Epithelial cell of proximal tubule (primary cell): Measurements from ENCODE around the gene LSS. TPM values are rescaled to one million over a fixed set of nuclear protein-coding genes. Genes with fewer than 3 reads are reported as not detected.

Experiments
- DNase-seq: peaks from one replicate; pipeline ENCODE4 v3.0.0-alpha.2; 2011; ENCODE audit warnings: low read depth
- H3K4me3 ChIP-seq: 2 replicates; pipeline ENCODE4 v1.5.1; 2011; ENCODE audit warnings: low read depth, mild to moderate bottlenecking, low read length
- total RNA-seq: library from RNA; depleted of rRNA; stranded (reverse); fragments of >200 nt; gene quantifications from 2 replicates; pipeline ENCODE4 v1.2.3, GENCODE V29; 2015
- TF ChIP-seq, protein P1 (sequence below): conservative IDR thresholded peaks from 2 replicates; pipeline ENCODE4 v1.5.1; 2012; ENCODE audit warnings: low read depth, mild to moderate bottlenecking, low read length

The LSS gene
- total RNA-seq, 1 donor from 2014 or later = 32.0 TPM

DNA sequence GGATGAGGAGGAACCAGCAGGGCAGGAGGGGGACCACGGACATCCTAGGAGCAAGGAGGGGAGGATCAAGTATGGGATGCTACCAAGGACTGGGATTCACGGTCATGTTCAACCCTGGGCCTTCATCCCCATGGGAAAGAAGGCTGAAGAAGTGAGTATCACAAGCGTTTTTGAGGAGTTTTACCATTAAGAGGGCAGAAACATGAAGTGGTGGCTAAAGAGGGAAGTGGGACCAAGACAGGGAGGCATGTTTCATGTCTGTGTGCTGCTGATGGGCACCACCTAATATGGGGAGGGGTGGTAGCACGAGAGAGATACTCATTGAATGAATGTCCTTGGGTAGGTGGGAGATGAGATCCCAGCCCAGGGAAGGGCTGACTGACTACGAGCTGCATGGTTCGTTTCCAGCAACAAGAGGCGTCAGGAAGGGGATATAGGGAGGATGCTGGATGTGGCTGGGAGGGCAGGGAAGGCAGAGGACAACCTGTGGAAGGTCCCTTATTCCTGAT, 11.3 kb upstream of the LSS start:
- no peak for DNase-seq
- TF ChIP-seq, protein P1, sequence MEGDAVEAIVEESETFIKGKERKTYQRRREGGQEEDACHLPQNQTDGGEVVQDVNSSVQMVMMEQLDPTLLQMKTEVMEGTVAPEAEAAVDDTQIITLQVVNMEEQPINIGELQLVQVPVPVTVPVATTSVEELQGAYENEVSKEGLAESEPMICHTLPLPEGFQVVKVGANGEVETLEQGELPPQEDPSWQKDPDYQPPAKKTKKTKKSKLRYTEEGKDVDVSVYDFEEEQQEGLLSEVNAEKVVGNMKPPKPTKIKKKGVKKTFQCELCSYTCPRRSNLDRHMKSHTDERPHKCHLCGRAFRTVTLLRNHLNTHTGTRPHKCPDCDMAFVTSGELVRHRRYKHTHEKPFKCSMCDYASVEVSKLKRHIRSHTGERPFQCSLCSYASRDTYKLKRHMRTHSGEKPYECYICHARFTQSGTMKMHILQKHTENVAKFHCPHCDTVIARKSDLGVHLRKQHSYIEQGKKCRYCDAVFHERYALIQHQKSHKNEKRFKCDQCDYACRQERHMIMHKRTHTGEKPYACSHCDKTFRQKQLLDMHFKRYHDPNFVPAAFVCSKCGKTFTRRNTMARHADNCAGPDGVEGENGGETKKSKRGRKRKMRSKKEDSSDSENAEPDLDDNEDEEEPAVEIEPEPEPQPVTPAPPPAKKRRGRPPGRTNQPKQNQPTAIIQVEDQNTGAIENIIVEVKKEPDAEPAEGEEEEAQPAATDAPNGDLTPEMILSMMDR = no peak
- H3K4me3 ChIP-seq = no peak overlapping the region

DNA sequence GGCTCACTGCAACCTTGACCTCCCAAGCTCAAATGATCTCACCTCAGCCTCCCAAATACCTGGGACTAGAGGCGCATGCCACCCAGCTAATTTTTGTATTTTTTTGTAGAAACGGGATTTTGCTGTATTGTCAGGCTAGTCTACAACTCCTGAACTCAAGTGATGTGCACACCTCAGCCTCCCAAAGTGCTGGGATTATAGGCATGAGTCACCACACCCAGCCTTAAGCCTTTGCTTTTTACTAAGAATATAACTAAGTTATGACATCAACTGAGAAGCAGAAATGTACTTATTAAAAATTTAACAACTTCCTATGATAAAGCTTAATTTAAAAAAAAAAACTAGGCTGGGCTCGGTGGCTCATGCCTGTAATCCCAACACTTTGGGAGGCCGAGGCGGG, 8.9 kb upstream of the LSS start:
- H3K4me3 ChIP-seq = no peak overlapping the region
- TF ChIP-seq, protein P1 = no peak
- no peak for DNase-seq

DNA sequence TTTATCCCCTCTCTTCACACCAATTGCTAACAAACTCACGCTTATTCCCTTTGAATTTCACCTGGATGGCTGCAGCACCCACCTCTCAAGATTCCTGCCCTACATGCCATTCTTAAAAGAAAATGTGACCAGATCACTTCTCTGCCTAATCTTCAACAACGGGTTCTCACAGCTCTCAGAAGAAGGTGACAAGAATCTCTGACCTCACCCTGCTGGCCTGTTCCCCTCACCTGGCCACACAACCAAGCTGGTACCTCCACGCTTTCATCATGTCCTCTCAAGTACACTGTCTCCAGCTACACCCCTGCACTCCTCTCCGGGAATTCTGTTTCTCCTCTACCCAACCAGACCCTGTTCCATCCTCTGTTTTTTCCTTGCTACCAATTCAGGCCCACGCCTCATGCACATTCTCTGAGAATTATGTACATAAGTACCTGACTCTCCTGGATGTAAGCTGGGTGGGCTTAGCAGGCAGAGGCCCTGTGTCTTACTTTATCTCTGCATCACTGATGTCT, 5.9 kb upstream of the LSS start:
- H3K4me3 ChIP-seq = no peak overlapping the region
- no peak for DNase-seq
- TF ChIP-seq, protein P1 = no peak

DNA sequence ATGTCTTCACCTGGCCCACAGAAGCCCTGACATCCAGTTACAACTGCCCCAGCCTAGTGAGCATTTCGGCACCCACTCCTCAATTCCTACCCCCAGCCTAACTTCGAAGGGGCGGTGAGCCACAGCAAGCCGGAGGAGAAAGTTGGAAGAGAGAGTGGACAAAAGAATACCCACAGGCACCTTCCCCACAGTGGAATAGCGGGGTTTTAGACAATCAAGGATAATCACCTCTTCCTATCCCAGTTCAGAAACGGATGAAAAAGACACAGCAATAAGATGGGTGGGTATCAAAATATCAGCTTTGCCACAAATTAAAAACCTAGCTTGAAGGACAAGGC, 1.3 kb upstream of the LSS start:
- TF ChIP-seq, protein P1 = no peak
- peak overlapping the region; percentile 66 for H3K4me3 ChIP-seq
- no peak for DNase-seq

DNA sequence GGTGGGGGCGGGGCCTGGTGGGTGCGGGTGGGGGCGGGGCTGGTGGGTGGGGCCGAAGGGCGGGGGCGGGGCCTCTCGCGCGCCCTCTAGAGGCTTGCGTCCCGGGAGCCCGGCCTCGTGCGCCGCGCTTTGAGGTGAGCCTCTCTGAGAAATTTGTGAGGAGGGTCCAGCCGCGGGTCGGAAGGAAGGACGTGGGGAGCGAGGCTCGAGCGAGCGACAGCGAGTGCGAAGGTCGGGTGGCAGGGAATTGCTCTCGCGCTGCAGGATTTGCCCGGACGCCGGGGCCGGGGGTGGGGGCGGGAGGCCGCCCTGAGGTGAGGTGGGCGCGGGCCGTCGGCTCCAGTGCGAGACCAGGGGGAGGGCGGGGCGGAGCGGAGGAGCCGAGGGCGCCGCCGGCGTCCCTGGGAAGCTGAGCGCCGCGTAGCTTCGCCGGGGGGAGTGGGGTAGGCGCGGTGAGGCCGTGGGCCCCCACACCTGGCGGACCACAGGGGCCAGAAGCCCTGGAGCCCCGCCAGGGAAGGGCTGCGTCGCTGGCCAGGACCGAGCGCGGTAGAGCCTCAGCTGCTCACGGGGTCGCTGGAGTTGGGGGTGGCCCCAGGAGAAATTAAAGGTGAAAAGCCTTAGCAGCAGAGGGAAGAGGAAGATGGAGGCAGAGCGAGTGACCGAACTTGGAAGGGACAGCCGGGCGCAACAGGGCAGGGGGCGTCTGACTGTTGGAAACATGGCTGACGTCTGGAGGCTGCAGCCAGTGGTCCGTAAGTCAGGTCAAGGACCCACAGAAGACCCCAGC, 754 bp upstream of the LSS start:
- H3K4me3 ChIP-seq = peak overlapping the region; percentile 66
- no peak for DNase-seq
- TF ChIP-seq, protein P1 = peak; percentile 41

DNA sequence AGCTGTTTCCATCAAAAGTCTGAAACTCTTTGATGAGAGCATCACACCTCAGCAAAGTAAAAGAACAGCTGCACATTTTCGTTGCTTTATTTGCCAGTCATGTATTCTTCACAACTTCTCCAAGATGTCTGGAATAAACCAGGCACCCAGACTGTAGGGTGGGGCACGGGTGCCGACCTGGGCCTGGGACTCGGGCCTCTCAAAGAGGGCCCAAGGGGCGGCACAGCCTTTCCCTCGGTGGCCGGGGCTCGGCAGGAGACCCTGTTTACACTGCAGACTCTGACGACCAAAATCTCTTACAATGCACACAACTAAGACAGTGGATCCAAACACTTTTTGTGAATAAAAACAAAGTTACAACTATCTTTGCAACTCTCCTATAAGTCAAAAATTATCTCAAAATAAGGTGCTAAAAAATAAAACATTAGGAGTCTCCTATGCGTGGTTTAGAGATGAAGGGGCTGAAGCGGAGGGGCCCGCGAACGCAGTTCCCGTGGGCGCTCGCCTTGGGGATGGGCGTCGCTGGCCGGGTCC, 696 bp downstream of the LSS start:
- no peak for DNase-seq
- H3K4me3 ChIP-seq = peak overlapping the region; percentile 67
- TF ChIP-seq, protein P1 = no peak
